ENCODE data around the gene LGALS3.

LGALS3 gene

DNA sequence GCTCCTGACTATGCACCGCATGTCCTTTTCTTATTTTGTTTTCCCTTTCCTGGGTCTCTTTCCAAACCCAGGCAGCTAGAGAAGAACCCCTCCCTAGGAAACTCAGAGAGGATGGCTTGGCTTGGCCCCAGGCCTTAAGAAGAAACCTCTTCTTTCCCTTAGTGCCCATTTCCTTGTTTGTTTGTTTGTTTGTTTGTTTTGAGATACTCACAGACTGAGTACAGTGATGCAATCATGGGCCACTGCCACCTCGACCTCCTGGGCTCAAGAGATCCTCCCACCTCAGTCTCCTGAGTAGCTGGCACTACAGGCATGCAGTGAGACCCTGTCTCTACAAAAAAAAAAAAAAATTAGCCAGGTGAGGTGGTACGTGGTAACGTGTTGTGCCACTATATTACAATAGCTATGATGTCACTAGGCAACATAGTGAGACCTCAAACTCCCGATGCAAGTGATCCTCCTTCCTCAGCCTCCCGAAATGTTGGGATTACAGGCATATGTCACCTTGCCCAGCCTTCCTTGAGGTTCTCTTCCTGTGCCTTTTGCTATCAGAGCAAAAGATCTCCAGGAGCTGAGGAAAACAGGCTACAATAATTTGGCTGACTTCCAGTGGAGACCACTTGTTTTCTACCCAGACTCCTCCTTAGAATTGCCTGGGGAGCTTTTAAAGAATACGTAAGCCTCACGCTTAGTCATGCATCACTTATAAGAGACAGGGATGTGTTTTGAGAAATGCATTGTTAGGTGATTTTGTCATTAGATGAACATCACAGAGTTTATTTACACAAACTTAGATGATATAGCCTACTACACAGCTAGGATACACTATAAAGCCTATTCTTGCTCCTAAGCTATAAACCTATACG lies 34.5 kb upstream of the LGALS3 start:
- H3K4me3 ChIP-seq (replicated peaks; ENCODE audit: low read depth, low read length) = no peak overlapping the region
- TF ChIP-seq, protein P1, sequence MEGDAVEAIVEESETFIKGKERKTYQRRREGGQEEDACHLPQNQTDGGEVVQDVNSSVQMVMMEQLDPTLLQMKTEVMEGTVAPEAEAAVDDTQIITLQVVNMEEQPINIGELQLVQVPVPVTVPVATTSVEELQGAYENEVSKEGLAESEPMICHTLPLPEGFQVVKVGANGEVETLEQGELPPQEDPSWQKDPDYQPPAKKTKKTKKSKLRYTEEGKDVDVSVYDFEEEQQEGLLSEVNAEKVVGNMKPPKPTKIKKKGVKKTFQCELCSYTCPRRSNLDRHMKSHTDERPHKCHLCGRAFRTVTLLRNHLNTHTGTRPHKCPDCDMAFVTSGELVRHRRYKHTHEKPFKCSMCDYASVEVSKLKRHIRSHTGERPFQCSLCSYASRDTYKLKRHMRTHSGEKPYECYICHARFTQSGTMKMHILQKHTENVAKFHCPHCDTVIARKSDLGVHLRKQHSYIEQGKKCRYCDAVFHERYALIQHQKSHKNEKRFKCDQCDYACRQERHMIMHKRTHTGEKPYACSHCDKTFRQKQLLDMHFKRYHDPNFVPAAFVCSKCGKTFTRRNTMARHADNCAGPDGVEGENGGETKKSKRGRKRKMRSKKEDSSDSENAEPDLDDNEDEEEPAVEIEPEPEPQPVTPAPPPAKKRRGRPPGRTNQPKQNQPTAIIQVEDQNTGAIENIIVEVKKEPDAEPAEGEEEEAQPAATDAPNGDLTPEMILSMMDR (IDR thresholded peaks at IDR 0.05; ENCODE audit: low read length, missing control alignments) = no peak
- no peak for DNase-seq (ENCODE audit: low read depth)

DNA sequence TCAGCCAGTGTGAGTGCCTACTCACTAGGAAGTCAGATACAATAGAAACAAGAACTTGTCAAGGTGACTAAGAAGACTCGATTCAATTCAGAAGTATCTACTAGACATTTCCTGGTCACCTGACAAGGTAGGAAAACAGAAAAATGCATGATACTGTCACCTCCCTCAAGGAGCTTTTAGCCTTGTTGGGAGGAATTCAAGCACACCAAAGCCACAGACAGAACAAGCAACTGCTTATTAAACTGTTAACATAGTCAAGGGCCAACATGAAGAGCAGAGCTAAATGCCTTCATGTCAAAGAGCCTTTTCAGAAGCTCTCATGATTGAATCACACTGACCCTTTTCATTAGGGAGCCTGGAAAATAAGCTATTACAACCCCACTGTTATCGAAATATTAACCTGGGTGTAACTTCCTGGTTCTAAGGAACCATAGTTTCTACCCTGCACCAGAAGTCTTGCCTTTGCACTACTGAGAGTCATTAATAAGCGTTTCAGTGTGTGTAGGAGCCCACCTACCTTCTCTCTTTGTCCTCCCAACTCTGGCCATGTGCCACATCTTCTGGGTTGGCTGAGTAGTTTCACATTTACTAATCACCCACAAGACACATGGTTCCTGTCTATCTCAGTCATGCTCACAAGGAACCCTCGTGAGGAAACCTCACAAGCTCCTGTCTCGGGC lies 31.0 kb upstream of the LGALS3 start:
- TF ChIP-seq, protein P1 (IDR thresholded peaks at IDR 0.05; ENCODE audit: low read length, missing control alignments) = no peak
- no peak overlapping the region for H3K4me3 ChIP-seq (replicated peaks; ENCODE audit: low read depth, low read length)
- no peak for DNase-seq (ENCODE audit: low read depth)

- no peak overlapping the region for H3K4me3 ChIP-seq (replicated peaks; ENCODE audit: low read depth, low read length)
- TF ChIP-seq, protein P1 (IDR thresholded peaks at IDR 0.05; ENCODE audit: low read length, missing control alignments) = no peak
- DNase-seq (ENCODE audit: low read depth) = no peak
Measured at GRCh38 chr14:55098561-55098898, 30.5 kb upstream of the LGALS3 start.

DNA sequence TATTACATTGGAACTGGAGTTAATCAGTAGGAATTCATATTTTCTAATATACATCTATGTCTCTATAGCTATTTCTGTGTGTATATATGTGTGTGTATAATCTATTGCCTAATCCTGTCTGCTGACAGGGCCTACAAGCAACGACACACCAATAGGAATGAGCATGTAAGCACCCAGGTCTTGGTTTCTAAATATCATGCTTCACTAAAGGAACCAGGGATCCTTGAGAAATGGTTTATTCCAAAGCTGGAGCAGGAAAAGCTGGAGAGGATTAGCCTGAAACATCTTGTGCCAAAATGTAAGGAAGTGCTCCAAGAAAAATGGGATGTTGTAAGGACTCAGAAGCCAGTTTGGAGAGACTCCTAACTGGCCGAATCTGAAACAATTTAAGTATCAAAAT lies 29.3 kb upstream of the LGALS3 start:
- H3K4me3 ChIP-seq (replicated peaks; ENCODE audit: low read depth, low read length) = no peak overlapping the region
- peak; percentile 72 for DNase-seq (ENCODE audit: low read depth)
- TF ChIP-seq, protein P1 (IDR thresholded peaks at IDR 0.05; ENCODE audit: low read length, missing control alignments) = no peak

GRCh38 chr14:55101698-55102097 lies 27.4 kb upstream of the LGALS3 start:
- DNase-seq (ENCODE audit: low read depth) = no peak
- TF ChIP-seq, protein P1 (IDR thresholded peaks at IDR 0.05; ENCODE audit: low read length, missing control alignments) = no peak
- no peak overlapping the region for H3K4me3 ChIP-seq (replicated peaks; ENCODE audit: low read depth, low read length)

DNA sequence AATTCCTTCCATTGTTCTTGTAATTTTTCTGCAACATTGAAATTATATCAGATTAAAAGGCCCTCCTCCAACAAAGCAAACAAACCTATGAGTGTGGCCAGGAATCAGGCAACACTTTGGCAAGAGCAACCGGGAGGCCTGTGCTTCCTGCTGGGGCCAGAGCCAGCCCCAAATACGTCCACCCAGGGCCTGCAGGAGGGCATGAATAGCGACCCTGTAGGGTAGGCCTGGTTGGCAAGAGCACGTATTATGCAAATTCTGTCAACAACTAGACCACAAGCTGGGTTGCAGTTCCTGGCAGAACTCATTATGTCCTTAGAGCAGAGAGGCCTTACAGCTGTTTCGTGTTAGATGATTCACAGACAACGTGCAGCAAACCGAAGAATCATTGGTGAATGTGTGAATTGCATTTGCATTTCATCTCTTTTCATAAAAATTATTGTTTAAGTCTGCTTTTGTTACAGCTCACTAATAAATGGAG lies 26.9 kb upstream of the LGALS3 start:
- TF ChIP-seq, protein P1 (IDR thresholded peaks at IDR 0.05; ENCODE audit: low read length, missing control alignments) = no peak
- peak; percentile 100 for DNase-seq (ENCODE audit: low read depth)
- no peak overlapping the region for H3K4me3 ChIP-seq (replicated peaks; ENCODE audit: low read depth, low read length)
